ENCODE data around the gene C11orf91.
"Not testable (repeated sequence)": the region's sequence is repeated elsewhere in the genome, so short reads cannot be mapped to it uniquely, and the experiment has no call there.

Gene C11orf91

DNA sequence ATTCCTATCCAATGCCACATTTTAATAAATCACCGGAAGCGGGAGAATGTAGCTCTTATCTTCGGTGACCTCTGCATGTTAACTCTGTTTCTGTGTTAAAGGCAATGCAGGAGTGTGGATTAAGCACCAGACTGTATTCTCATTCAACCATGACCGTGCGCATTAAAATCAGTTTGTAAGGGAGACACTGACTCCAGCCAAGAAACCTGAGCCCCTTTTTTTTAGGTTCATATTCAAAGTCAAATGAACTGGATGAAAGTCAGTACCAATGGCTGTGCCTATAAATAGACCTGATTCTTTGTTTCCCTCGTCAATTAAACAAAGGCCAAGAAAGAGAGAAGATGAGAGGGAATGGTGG is 32.2 kb downstream of the C11orf91 start:
- DNase-seq: no peak

DNA sequence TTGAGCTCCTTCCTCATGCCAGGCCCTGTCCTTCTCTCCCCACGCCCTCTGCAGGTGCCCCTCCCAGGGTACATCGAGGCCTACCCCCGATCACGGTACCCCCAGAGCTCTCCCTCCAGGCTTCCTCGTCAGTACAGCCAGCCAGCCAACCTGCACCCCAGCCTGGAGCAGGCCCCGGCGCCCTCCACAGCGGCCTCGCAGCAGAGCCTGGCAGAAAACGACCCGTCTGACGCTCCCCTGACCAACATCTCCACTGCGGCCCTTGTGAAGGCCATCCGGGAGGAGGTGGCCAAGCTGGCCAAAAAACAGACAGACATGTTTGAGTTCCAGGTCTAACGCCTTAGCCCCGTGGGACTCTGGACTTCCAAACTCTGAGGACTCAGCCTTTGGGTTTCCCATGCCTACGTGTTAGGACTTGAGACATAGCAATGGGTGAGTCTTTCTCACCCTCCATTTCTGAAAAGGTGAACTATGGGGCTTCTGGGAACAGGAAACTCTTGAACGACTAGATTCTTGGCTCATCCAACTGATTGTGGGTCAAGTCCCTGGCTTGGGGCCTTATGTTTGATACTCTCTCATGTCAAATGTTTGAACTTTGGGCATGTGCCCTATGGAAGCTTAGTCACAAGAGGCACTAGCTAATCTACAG is 32.7 kb downstream of the C11orf91 start:
- DNase-seq: no peak

DNA sequence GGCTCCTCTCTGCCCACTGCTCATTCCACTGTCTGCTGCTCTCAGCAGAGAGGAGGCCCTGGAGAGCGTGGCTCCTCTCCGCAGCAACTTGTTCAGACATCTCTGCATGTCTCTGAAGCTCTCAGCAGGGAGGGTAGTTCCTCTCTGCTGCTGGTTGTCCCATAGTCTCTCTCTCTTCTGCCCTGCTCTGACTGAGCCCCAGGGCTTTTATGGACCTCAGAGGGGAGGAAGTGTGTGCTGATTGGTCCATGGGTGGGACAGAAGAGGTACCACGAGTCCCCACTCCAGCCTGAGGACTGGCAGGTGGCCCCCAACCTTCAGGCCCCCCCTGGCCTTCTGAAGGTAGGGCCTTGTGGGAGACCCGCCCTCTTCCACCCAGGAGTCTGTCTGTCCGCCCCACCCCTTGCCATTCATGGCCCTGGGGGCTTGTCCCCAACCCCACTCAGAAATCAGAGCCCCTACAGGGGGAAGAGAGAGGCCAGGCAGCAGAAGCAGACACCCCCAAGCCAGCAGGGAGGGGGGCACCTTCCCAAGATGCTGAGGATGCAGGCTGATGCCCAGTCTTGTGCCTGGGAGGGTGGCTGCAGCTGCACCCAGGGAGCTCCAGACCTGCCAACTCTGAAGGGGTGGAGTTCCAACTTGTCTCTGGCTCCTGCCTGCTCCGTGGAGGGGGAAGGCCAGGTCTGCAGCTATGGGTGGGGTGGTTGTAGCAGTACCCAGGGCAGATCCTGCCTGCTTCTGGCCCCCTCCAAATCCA is 35.1 kb downstream of the C11orf91 start:
- no peak for DNase-seq

DNA sequence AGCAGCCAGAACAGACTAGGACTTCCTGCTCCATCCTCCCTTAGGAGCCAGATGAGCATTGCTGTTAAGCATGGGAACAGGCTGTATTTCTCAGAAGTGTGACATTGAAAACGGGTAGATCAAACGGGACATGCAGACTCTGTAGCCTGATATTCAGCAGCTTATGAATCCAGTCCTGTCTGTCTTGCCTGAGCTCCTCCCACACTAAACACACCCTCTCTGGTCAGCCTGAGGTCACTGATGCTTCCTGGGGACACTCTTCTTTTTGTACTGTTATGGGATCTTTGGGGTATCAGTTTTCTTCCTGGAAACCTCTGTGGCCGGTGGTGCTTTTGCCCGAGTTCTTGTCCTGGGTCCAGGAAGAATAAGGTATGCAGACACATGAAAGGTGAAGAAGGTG is 35.8 kb downstream of the C11orf91 start:
- DNase-seq: no peak

DNA sequence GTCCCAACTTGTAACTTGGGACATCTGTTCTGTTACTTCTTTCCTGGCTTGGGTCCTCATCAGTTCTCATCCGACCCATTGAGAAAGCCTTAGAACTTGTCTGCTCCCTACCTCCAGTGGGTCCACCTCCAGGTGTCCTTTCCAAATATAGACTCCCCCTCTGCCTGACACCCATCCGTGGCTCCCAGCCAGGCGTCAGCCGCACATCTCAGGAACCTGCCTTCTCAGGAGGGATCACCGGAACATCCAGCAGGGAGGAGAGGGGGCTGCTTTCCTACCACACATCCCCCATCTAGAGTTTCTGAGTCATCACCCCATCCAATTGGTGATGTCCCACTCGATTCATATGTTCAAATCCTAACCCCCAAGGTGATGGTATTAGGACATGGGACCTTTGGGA is 36.5 kb downstream of the C11orf91 start:
- DNase-seq: no peak

DNA sequence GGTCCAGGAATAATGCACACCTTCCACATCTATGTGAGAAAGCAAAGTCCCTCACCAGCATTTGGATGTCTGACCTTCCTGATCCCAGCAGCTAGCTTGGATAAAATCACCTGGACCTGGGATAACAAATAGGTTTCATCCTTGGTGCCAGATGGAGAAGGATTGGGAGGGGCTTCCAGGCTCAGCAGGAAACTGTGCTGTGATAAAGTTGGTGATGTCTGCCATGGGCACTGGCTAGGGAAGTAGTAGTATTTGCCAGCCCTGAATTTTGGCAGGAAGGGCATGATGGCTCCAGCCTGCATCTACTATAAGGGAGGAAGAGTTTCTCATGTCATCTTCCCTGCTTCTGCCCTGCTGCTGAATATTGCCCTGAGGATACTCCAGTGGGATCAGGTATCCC is 37.5 kb downstream of the C11orf91 start:
- no peak for DNase-seq

DNA sequence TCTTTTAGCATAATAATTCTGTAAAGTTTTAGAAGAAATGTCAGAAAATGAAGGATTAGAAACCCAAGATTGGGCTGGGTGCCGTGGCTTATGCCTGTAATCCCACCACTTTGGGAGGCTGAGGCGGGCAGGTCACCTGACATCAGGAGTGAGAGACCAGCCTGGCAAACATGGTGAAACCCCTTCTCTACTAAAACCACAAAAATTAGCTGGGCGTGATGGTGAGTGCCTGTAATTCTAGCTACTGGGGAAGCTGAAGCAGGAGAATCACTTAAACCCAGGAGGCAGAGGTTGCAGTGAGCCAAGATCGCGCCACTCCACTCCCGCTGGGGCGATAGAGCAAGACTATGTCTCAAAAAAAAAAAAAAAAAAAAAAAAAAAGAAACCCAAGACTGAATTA is 39.1 kb downstream of the C11orf91 start:
- not testable (repeated sequence) for DNase-seq

DNA sequence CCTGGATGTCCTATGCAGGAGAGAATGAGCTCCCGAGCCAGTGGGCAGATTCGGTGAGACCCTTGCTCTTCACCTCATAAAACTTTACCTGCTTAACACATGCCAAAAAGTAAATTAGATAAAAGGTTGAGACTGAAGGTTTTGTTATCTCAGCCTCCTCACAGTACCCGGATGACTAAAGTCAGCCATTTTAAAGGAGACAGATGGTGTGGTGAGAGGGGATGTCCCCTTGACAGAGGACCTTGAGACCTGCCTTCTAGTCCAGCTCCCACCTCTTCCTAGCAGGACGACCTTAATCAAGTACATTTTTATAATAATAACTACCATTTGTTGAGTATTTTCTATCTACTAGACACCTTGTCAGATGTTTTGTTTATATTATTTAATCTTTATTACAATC is 39.7 kb downstream of the C11orf91 start:
- DNase-seq: no peak

DNA sequence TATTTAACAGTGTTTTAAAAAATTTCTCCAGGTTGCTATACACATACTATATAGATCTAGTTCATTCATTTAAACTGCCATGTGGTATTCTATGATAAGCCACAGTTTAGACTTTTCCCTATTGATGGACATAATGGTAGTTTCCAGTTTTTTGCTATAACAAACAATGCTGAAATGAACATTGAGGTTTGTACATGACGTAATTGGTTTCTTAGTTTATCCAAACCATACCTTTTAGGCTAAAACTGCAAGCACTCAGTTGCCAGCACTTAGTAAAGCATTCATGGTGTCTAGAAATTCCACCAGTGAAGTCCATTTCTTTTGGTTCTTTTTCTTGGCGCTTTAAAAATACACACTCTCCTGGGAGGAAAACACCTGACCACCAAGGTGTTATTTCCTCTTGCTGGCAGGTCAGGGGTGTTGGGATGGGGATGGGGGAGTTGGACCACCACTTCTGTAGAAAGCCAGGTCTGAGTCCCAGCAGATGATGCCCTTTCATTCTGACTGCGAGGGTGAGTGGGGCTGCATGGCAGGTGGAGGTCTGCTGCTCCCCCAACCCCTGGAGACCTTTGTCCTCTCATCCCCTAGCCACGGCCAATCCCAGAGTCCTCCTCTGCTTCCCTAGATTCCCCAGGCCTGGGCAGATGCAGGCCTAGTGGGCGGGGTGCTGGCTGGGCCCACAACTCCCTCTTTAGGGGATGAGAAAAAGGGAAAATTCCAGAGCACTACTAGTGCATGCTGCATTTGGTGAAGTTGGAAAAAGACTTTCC is 41.1 kb downstream of the C11orf91 start:
- DNase-seq: no peak

DNA sequence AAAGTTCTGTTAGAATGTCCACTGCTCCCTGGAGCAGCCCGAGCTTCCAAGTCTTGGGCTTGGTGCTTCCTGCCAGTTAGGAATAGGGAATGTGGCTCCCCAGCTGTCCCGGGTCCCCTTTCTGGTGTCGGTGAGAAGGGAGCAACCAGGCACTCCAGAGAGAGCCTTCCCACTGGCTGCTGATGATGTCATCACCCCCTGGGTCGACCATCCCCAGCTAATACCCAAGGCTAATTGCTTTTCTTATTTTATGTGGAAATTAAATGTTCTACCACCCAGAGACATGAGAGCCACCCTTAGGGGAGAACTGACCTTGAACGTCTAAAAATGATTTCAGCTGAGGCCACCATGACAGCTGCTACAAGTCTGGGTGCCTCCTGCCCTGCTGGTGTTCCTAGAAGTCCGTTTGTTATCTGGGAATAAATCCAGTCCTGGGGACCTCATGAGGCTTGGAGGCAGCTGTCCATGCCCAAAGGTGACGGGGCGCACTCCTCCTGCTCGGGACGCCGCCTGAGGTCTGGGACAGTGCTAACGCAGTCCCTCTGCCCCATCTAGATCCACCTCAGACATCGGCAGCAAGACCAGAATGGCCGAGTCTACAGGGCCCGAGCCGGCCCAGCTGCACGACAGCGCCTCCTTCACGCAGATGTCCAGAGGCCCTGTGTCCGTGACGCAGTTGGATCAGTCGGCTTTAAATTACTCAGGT is 42.3 kb downstream of the C11orf91 start:
- DNase-seq: no peak

DNA sequence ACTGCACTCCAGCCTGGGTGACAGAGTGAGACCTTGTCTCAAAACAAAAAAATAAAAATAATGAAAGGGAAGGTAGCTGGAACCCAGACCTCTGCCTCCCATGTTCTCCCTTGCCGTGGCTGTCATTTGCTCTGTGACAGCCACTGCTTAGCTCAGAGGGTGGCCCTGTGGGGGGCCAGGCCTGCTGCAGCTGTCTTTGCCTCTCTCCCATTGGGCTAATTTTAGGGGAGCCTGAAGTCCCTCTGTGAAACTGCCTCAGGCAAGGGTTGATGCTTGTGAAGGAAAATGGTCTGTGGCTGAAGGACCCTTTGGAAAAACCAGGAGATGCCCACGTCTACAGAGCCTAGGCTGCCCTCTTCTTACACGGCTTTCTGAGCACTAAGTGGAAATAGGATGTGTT is 42.9 kb downstream of the C11orf91 start:
- DNase-seq: no peak

DNA sequence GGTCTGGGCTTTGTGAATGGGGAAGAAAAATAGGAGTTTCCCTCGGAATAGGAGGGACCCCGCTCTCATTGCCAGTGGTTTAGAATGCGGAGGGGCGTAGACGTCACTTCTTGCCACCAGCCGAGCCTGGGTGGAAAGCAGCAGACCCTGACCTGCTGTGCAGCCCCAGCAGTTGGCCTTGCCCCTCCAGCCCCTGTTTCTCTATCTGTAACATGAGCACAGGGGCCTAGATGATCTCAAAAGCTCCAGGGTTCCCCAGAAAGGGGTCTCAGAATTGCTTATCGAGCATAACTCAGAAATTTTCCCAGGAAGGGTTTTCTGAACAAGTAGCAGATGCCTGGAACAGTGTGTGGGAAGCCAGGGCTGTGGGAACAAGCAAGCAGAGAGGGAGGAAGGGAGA is 43.9 kb downstream of the C11orf91 start:
- DNase-seq: no peak

DNA sequence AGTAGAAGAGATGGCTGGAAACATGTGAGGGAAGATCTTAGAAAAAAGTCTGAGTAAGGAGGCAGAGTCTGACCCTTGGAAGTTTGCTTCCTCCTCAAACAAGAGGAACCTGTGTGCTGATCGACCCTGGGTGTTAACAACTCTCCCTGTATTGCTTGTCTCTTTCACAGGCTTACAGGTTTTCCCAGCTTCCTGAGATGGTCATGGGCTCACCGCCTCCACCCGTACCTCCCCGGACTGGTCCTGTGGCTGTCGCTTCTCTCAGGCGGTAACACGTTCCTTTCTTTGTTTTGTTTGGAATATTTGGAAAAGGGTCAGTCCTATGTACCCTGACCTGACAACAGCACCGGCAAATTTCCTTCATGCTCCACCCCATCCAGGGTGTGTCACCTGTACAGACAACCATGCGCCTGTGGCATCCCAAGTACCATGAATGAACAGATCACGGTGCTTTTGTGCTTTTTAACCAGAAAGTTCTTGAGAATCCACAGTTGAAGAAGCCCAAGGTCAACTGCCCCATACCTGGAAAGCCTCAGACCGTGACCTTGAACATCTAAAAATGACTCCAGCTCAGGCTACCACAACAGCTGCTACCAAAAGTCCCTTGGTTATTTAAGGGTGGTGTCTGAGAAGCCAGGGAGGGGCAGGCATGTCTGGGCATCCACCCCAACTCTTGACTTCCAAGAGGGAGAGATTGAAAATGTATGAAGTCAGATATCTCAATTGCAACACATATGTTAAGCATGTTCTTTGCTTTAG is 44.6 kb downstream of the C11orf91 start:
- no peak for DNase-seq

DNA sequence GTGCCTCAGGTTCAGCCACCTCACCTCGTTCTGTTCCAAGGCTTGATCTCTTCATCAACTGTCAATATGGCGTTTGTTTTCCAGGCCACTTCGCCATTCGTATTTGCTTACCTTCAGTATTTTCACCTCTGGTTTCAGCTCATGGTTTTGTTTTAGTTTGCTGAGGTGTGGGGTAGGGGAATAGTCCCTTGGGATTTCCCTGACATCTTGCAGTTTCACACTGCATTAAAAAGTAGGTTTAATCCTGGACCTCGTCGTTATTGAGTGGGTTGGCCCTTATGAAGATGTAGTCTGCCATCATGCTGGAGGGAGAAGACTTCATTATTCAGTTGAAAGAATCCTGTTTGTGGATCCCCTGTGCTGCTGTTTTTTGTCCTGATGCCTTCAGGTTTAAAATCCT is 46.0 kb downstream of the C11orf91 start:
- DNase-seq: no peak

DNA sequence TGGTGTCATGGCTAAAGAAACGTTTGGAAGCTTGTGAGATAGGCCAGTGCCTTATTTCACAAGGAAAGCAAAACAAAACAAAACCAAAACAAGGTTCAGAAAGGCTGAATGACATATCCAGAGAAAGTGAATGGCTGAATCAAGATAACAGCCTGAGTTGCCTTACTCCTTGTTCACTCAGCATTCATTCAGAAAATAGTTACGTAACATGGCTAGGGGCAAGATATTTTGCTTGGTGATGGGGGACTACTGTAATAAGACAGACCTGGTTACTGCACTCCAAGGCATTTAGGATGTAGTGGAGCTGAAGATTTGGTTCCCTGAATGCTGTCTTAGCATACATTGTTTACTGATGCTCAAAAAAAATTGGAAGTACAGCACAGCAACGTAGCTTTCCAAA is 47.7 kb downstream of the C11orf91 start:
- DNase-seq: no peak

DNA sequence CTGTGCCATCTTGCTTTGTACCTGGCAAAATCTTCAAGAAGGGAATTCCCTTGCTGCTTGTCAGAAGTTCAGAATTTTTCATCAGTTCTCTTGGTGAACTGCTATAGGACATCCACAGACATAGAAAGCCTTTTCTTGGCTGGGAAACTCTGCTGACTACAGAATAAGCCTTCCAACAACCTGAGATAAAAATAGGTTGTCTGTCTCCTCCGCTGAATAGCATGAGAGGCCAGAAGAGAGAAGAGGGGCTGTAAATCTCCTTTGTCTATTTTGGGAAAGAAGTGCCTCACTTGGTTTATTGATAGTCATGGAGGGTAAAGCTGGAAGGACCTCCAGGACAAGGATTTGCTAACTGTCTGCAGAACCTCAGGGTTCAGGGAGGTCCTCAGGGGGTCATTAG is 48.2 kb downstream of the C11orf91 start:
- DNase-seq: no peak

DNA sequence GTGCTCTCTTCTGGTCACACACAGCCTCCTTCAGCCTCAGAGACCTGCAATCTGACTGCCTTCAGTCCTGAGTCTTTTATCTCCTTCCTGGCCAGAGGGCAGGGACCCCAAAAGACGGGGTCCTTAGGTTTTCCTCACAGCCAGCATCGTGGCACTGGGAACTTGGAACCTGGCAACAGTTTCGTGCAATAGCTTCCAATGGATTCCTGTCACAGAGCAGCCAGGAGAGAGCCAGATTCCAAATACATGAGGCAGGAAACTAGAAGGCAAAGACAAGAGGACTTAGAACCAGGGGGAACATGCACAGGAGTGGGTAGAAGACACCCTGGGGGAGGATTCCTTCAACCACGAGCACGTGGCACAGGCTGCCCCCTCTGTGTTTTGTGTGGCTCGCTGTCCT is 48.6 kb downstream of the C11orf91 start:
- DNase-seq: no peak

DNA sequence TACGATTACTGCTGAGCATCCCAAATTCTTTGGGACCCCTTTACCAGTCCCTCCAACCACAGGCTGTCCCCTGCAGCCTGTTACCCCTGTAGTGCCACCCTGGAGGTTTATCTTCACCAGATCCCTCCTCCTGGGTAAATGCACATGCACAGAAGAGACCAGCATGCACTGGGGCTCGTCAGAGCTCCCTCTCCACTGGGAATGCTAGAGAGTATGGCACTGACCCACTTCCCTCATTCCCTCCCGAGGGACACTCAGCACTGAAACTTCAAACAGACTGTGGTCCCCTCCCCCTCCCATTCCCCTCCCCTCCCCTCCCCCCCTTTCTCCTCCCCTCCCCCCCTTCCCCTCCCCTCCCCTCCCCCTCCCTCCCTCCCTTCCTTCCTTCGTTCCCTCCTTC is 49.1 kb downstream of the C11orf91 start:
- DNase-seq: no peak

DNA sequence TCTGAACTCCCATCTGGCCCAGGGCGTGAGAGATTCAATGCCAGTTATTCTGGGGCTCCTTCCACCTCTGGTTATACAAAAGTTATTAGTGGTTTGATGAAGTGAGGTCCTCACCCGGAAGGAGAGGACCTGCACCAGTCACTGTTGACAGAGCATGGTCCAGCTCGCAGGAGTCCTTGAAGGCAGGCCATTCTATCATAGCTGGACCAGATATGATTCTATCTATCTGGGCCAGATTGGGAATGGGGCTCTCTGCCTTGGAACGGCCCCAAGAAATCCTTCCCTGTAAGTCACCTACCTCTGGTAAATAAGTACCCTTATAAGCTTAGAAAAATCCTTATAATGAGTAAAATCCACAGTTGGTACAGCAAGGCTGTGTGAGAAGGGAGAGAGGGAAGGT is 50.7 kb downstream of the C11orf91 start:
- no peak for DNase-seq

Measured in CD4-positive, alpha-beta T cell treated with Interleukin-21 for 1 hour (primary cell).